ENCODE results near the gene GPC2. TPM values are rescaled to one million over a fixed set of nuclear protein-coding genes. Genes with fewer than 3 reads are reported as not detected.

Gene GPC2
- total RNA-seq, 4 donors from 2014 or later: 0.39 to 3.4 (median 2.0) TPM

GRCh38 chr7:100127866-100128636 lies 49.1 kb downstream of the GPC2 start:
- peaks cover 0 to 51% (median 17%) of the 10 kb centered on the region in 3 donors for H3K4me1 ChIP-seq
- H3K9me3 ChIP-seq: no peaks in the 10 kb centered on the region
- H3K27me3 ChIP-seq: no peaks in the 10 kb centered on the region
- H3K36me3 ChIP-seq: peaks cover 0 to 14% of the 10 kb centered on the region in 2 donors
- peak overlapping the region; percentile 87 to 98 (median 96) for H3K27ac ChIP-seq
- H3K4me3 ChIP-seq: peak overlapping the region; percentile 74 to 96
- no peak for ATAC-seq
- 0 to 15% methylated on average over 2 of the region's 37 CpGs for WGBS, 2 donors (ENCODE audit: low coverage in 1 of 2)
- TF ChIP-seq CTCF (IDR thresholded peaks at IDR 0.05): no peak
- no peak for TF ChIP-seq POLR2AphosphoS5 (IDR thresholded peaks at IDR 0.05)
- no peak for TF ChIP-seq EP300 (IDR thresholded peaks at IDR 0.05)
- no peak for TF ChIP-seq POLR2A (IDR thresholded peaks at IDR 0.05)

GRCh38 chr7:100126931-100127865 lies 50.0 kb downstream of the GPC2 start, which contains the start of gene MBLAC1:
TSS of gene MBLAC1 (plus strand) at chr7:100126967. CDS start at chr7:100127396, 429 bp downstream.
- H3K9me3 ChIP-seq: no peaks in the 10 kb centered on the region
- H3K27me3 ChIP-seq: no peaks in the 10 kb centered on the region
- peak; percentile 93 for ATAC-seq
- H3K4me3 ChIP-seq: peak within 1 kb of the TSS; percentile 74 to 96
- H3K4me1 ChIP-seq: peaks cover 0 to 58% (median 17%) of the 10 kb centered on the region in 3 donors
- peak within 1 kb of the TSS; percentile 87 to 98 (median 96) for H3K27ac ChIP-seq
- 0% methylated on average over 21 of the region's 85 CpGs; no CpG with 5 or more reads in 1 of the 2 donors for WGBS, 2 donors (ENCODE audit: low coverage in 1 of 2)
- peaks cover 0 to 23% of the 10 kb centered on the region in 2 donors for H3K36me3 ChIP-seq
- TF ChIP-seq POLR2AphosphoS5 (IDR thresholded peaks at IDR 0.05): peak; percentile 74
- peak in 1 of 4 experiments; percentile 11 for TF ChIP-seq CTCF (IDR thresholded peaks at IDR 0.05)
- no peak for TF ChIP-seq EP300 (IDR thresholded peaks at IDR 0.05)
- TF ChIP-seq POLR2A (IDR thresholded peaks at IDR 0.05): peak; percentile 15 to 34

- H3K36me3 ChIP-seq: peaks cover 0 to 27% of the 10 kb centered on the region in 2 donors
- no peak for ATAC-seq
- peaks cover 0 to 61% (median 17%) of the 10 kb centered on the region in 3 donors for H3K4me1 ChIP-seq
- WGBS, 2 donors (ENCODE audit: low coverage in 1 of 2): 6 to 8% methylated on average over 18 to 21 of the region's 29 CpGs
- TF ChIP-seq CTCF (IDR thresholded peaks at IDR 0.05) (peak in 2 of 4 experiments; percentile 16 to 18), POLR2A (IDR thresholded peaks at IDR 0.05) (no peak)
- peak overlapping the region; percentile 87 to 98 (median 96) for H3K27ac ChIP-seq
- peak overlapping the region; percentile 74 to 96 for H3K4me3 ChIP-seq
- no peaks in the 10 kb centered on the region for H3K9me3 ChIP-seq
- H3K27me3 ChIP-seq: no peaks in the 10 kb centered on the region
Observed at GRCh38 chr7:100126239-100126930, 50.8 kb downstream of the GPC2 start.

- no peak for ATAC-seq
- WGBS, 2 donors (ENCODE audit: low coverage in 1 of 2): 61 to 100% methylated on average over 1 to 4 of the region's 4 CpGs
- Histone ChIP-seq H3K27ac (peak overlapping the region in 1 of 4 donors; percentile 98), H3K36me3 (peaks cover 0 to 27% of the 10 kb centered on the region in 2 donors), H3K4me3 (no peak overlapping the region), H3K4me1 (peaks cover 0 to 67% (median 23%) of the 10 kb centered on the region in 3 donors), H3K9me3 (no peaks in the 10 kb centered on the region), H3K27me3 (no peaks in the 10 kb centered on the region)
- TF ChIP-seq CTCF (IDR thresholded peaks at IDR 0.05) (no peak), EP300 (IDR thresholded peaks at IDR 0.05) (no peak), POLR2A (IDR thresholded peaks at IDR 0.05) (no peak), POLR2AphosphoS5 (IDR thresholded peaks at IDR 0.05) (no peak)
Observed at GRCh38 chr7:100124301-100125230, 52.6 kb downstream of the GPC2 start.

Data from gastroesophageal sphincter (tissue), 4 donors.